HG03139 (cell line): ENCODE measurements around the gene ABCC4.

Experiments used
- ATAC-seq: cut with Tn5 transposase; IDR thresholded peaks from one replicate; pipeline ENCODE4 v1.9.1; 2021; ENCODE audit not compliant: unreplicated experiment

ABCC4 gene, protein sequence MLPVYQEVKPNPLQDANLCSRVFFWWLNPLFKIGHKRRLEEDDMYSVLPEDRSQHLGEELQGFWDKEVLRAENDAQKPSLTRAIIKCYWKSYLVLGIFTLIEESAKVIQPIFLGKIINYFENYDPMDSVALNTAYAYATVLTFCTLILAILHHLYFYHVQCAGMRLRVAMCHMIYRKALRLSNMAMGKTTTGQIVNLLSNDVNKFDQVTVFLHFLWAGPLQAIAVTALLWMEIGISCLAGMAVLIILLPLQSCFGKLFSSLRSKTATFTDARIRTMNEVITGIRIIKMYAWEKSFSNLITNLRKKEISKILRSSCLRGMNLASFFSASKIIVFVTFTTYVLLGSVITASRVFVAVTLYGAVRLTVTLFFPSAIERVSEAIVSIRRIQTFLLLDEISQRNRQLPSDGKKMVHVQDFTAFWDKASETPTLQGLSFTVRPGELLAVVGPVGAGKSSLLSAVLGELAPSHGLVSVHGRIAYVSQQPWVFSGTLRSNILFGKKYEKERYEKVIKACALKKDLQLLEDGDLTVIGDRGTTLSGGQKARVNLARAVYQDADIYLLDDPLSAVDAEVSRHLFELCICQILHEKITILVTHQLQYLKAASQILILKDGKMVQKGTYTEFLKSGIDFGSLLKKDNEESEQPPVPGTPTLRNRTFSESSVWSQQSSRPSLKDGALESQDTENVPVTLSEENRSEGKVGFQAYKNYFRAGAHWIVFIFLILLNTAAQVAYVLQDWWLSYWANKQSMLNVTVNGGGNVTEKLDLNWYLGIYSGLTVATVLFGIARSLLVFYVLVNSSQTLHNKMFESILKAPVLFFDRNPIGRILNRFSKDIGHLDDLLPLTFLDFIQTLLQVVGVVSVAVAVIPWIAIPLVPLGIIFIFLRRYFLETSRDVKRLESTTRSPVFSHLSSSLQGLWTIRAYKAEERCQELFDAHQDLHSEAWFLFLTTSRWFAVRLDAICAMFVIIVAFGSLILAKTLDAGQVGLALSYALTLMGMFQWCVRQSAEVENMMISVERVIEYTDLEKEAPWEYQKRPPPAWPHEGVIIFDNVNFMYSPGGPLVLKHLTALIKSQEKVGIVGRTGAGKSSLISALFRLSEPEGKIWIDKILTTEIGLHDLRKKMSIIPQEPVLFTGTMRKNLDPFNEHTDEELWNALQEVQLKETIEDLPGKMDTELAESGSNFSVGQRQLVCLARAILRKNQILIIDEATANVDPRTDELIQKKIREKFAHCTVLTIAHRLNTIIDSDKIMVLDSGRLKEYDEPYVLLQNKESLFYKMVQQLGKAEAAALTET (N-terminal part only)

DNA sequence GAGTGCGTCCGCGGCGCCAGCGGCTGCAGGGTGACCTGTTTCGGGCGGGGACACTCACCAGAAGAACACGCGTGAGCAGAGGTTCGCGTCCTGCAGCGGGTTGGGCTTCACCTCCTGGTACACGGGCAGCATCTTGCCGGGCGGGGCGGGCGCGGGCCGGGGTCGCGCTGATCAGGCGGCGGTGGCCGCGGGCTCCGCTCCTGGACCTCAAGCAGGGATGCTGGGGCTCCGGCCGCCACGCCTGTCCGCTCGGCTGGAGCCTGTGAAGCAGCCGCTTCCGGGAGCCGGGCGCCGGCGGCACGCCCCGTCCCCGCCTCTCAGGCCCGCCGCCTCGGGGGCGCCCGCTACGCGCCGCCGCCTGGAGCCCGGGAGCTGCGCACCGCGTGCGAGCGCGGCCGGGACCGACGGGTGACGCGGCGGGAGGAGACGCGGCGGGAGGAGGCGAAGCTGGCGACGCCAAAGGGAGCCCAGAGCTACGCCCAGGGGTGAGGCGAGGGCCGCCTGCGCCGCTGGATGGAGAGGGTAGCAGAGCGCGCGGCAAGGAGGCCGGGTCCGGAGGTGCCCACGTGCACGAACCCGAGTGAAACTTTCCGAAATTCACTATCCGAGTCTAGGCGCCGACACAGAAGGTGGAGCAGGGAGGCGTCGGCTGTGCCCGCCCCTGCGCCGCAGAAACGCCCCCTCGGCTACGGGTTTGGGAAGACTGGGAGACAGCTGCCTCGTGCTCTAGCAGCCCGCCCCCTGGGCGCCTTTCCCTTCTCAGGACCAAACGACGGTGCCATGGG, at the start of gene ABCC4:
Gene ABCC4 (minus strand): TSS at position 269 of the 785 bp plus-strand sequence. CDS start 137 bp downstream, at position 132.
- peak; percentile 77 for ATAC-seq

DNA sequence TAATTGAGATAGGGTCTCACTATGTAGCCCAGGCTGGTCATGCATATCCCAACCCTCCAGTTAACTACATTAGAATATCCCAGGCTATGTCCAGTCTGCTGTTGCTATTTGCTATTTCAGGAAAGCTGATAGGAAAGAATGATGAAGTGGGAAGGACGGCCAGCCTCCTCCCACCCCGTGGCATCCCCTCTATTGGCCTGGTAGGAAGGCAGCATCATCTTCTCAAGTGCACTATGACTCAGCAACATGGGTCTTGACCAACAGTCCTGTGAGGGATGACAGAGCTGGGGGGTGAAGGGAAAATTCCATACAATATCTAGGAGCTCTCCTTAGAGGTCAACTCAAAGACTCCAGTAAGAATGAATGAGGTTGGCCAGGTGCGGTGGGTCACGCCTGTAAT, 48.0 kb upstream of the ABCC4 start:
- ATAC-seq = no peak

DNA sequence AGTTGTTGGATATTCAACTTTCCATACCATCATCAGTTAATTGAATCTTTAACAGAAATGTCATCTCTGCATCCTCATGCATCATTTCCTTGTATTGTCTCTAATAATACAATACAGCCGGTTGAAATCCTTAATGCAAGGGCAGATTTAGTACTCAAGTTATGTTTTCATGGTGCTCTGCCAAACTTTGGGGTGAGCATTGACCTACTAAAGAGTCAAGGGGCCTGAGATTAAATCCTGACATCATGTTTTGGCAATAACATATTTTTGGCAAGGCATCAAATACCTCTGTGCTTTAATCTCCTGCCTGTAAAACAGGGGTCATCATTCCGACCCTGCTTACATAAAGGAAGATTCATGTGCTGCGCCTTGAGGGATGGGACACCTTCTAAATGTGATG, 42.7 kb upstream of the ABCC4 start:
- ATAC-seq = no peak

DNA sequence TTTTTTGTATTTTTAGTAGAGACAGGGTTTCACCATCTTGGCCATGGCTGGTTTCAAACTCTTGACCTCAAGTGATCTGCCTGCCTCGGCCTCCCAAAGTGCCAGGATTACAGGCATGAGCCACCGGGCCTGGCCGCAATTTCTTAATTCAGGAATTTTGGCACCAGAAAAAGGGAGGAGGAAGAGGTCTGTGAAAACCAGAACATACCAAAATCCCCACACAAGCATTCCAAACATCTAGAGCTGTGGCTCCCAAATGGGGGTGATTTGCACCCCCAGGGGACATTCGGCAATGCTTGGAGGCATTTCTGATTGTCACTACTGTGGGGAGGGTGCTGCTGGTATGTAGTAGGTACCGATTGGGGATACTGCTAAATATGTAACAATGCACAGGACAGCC, 40.2 kb upstream of the ABCC4 start:
- no peak for ATAC-seq

DNA sequence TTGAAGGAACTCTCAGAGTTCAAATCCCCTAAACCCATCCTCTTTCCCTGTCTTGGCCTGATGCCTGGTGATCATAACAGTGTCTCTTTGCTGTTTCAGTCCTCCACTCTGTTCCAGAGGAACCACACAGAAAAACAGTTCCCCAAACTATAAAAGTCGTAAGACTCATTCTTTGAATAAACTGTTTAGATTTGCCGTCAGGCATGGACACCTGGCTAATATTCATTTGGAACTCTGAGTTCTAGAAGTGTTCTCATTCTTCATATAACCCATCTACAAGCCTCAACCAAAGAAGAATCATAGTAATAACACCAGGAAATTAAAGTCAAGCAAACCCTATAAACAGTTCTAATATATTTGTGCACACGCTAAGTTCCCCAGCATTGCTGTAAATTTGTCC, 37.7 kb upstream of the ABCC4 start:
- ATAC-seq = no peak

DNA sequence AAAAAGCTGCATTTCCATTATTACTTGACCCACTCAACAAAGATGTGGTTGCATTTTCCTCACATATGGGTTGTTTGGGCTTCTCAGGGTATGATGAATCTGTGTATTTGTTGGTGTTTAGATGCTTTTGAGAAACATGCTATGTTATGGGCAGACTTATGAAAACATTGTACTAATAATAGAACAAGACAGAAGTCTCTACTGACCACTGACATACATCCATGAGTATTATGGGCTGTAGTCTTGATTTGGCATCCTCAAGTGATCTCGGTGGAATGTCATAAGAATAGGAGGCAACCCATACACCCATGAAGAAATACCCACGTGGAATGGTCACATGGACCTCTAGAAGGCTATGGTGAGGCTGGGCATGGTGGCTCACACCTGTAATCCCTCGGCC, 36.3 kb upstream of the ABCC4 start:
- ATAC-seq = no peak

DNA sequence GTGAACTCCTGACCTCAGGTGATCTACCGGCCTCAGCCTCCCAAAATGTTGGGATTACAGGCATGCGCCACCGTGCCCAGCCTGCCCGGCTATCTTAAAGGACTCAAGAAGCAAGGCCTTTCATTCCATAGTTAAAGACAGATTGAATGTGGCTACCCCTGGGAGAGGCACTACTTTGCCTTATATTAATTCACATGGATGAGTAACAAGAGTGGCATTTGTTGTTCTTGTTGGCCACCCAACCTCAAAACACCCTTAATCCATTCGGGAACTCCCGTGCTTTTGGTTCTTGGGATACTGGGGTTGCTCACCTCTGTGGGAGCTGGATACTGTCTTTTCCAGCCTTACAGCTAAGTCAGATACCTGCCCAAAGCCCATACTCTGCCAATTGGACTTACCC, 34.4 kb upstream of the ABCC4 start:
- ATAC-seq = no peak

DNA sequence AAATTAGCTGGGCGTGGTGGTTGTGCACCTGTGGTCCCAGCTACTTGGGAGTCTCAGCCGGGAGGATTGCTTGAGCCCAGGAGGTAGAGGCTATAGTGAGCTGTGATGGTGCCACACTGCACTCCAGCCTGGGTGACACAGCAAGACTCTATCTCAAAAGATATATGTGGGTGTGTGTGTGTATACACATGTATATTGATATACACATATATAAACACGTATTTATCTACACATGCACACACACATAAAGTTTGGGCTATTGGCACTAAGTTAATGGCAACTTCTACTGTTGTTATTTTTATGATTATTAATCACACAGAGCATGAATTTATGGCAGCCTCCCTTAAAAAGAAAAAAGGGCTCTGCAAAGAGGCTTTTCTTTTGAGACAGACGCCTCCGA, 27.1 kb upstream of the ABCC4 start:
- no peak for ATAC-seq

DNA sequence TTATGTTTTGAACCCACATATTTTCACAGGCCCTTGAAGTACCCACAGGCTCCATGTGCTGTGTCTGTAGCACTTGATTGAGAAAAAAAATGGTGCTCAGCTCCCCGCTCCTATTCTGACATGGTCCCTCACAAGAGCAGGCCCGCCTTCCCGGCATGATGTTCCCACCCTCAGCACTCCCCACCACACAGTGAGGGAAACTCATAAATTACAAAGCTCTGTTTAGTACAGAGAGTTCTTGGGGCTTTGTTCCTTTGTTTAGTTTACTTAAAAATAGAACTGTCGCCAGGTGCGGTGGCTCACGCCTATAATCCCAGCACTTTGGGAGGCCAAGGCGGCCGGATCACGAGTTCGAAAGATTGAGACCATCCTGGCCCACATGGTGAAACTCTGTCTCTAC, 25.9 kb upstream of the ABCC4 start:
- ATAC-seq = no peak

DNA sequence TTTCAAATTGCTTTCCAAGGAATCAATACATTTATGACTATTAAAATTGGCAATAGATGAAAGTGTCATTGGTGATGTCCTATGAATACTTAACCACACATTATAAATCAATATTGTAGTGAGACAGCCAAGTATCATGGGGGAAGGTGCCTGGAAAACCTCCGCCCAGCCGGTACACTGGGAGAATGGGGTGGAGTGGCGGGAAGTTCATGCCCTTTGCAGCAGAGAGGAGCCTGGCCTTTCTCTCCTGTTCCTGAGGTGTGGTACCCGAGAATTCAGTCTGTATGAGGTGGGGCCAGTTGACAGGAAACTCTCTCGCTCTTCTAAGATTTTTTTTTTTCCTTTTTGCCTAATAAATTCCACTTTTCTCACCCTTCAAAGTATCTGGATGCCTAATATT, 25.4 kb upstream of the ABCC4 start:
- ATAC-seq = no peak

DNA sequence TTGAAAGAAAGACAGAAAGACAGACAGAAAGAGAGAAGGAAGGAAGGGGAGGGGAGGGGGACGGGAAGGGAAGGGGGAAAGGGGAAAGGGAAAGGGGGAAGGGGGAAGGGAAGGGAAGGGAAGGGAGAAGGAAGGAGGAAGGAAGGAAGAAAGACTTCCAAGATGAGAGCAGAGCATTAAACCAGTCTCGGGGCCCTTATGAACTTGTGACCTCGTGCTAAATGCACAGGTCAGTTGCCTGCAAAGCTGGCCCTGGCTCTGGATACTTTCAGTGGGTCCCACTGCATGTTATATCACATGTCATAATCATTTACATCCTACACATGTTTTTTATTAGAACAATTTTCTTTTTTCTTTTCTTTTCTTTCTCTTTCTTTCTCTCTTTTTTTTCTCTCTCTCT, 24.2 kb upstream of the ABCC4 start:
- ATAC-seq = no peak

DNA sequence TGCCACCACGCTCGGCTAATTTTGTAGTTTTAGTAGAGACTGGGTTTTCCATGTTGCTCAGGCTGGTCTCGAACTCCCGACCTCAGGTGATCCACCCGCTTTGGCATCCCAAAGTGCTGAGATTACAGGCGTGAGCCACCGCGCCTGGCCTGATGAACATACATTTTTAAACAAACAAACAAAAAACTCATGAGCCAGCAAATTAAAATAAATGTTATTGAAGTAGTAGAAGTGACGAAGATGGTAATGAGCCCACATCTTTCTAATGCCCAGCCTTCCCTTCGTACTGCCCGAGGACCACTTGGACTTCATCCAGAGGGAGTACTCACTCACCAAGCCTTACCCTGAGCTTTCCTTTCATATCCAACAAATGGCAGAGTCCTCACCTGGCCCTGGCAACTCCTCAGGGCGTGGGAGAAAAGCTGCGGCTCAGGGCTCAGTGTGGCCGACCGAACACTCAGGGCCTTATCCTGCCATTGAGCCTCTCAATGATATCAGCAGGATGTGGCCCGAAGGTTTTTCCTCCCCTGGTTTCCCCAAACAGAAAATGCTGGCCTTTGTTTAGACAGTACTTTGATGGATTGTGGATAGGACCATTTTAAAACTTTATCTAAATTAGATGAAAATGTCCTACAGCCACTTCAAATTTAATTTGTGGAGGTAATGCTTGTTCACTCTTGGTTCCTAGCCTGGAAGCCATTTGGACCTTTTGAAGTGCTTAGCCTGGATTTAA, 22.8 kb upstream of the ABCC4 start:
- ATAC-seq = no peak

DNA sequence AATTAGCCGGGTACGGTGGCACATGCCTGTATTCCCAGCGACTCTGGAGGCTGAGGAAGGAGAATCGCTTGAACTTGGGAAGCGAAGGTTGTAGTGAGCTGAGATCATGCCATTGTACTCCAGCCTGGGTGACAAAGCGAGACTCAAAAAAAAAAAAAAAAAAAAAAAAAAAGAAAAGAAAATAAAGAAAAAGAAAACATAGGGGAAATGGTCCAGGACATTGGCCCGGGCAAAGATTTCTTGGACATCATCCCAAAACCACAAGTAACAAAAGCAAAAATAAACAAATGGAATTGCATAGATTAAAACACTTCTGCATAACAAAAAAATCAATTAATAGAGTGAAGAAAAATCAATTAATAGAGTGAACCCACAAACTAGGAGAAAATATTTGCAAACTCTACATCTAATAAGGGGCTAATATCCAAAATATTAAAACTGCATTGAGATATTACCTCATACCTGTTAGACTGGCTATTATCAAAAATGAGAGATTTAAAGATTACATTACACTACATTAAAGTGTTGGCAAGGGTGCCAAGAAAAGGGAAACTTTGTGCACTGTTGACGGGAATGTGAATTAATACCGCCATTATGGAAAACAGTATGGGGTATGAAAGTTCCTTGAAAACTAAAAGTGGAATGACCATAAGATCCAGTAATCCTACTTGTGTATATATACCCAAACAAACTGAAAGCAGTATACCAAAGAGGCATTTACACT, 18.5 kb upstream of the ABCC4 start:
- no peak for ATAC-seq

DNA sequence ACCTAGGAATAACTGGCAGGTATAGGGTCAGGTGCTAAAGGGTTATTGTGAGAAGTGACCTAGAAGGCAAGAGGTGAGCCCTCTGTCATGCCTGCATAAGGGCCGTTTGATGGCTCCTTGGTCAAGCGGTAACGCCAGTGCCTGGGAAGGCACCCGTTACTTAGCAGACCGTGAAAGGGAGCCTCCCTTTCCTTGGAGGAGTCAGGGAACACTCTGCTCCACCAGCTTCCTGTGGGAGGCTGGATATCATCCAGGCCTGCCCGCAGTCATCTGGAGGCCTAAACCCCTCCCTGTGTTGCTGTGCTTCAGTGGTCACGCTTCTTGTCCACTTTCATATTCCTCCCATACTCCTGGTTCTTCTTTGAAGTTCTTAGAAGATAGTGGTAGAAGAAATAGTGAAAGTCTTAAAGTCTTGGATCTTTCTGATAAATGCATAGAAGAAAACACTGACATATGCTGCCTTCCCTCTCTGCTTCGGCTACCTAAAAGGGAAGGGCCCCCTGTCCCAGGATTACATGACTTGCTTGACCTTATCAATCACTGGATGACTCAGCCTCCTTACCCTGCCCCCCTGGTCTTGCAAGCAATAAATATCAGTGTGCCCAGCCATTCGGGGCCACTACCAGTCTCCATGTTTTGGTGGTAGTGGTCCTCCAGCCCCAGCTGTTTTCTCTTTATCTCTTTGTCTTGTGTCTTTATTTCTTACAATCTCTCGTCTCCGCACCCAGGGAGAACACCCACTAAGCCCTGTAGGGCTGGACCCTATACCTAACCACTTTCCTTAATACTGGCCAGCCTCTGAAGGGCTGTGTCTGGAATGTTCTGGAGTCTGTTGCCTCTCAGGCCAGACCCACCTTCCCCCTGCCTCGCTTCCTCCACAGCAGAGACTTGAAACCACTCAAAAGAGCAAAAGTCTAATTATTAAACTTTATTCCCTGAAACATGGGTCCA, 16.1 kb upstream of the ABCC4 start:
- ATAC-seq = no peak

DNA sequence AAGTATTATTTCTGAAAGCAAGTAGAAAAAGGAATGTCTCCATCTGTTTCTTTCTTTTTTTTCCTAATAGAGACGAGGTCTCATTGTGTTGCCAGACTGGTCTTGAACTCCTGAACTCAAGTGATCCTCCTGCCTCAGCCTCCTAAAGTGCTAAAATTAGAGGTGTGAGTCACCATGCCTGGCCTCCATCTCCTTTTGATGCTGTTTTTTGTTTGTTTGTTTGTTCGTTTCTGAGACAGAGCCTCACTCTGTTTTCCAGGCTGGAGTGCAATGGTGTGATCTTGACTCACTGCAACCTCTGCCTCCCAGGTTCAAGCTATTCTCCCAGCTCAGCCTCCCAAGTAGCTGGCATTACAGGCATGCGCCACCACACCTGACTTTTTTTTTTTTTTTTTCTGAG, 14.5 kb upstream of the ABCC4 start:
- no peak for ATAC-seq

DNA sequence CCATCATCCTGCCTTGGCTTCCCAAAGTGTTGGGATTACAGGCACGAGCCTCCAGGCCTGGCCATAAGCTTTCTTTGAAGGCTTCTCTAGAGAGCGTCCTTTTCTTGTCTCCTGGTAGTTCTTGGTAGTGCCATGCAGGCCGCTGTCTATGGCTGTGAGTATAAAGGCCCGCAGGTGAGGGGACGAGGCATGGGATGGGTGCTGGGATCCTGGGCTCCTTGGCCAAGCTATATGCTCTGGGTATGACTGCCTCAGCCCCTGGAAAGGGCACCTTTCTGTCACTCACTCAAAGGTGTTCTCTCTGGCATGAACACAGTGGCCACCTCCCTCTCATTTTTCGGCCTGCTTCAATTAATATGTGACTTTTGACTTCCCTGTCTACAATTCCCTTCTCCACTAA, 6.3 kb upstream of the ABCC4 start:
- ATAC-seq = no peak

DNA sequence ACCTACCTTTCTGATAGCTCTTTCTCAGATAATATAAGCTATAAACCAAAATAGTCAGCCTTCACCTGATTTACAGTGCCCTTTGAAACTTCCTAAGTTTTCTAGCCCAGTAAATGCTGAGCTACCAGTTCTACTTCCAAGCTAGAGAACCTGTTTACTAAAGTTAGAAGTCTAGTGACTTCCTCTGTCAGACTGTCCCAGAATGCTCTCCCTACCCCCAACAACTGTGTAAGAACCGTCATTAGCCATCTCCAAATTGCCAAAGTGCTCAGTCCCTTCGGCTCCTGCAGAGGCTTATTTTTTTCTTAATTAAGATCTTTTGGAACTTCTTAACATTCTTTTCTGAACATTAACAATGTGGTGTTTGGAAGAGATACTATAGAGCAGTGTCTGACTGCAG, 3.2 kb upstream of the ABCC4 start:
- no peak for ATAC-seq

DNA sequence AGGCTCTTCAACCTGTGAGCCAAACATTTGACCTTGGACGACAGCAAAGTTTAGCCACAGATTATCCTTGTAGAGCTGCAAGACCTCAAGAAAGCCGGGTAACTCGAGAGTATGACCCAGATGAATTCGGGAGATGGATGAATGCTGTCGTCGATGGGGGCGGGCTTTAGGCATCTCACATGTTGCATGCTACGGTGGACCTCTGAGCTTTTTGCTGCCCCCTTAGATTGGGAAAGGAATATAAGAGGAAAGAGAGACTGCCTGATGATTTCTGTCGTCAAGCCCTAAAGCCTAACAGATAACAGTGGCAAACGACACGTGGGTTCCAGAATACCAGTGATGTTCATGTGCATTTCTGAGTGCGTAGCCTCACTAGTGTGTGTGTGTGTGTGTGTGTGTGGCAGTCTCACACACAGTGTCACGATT, 730 bp upstream of the ABCC4 start:
- peak; percentile 12 for ATAC-seq
